ENCODE results near the gene COBLL1. TPM values are rescaled to one million over a fixed set of nuclear protein-coding genes. Genes with fewer than 3 reads are reported as not detected.
A peak's percentile ranks its signal among the peaks of the same experiment; 100 is the strongest.

The COBLL1 gene
- total RNA-seq, 2 donors from 2014 or later = 16.5 to 17.3 TPM

GRCh38 chr2:164705412-164706167, 136.0 kb downstream of the COBLL1 start:
- no peak overlapping the region for H3K27ac Mint-ChIP-seq
- 88 to 94% methylated on average over 12 of the region's 12 CpGs for WGBS, 2 experiments (ENCODE audit: insufficient coverage in 1 of 2, insufficient read length in 1 of 2)

DNA sequence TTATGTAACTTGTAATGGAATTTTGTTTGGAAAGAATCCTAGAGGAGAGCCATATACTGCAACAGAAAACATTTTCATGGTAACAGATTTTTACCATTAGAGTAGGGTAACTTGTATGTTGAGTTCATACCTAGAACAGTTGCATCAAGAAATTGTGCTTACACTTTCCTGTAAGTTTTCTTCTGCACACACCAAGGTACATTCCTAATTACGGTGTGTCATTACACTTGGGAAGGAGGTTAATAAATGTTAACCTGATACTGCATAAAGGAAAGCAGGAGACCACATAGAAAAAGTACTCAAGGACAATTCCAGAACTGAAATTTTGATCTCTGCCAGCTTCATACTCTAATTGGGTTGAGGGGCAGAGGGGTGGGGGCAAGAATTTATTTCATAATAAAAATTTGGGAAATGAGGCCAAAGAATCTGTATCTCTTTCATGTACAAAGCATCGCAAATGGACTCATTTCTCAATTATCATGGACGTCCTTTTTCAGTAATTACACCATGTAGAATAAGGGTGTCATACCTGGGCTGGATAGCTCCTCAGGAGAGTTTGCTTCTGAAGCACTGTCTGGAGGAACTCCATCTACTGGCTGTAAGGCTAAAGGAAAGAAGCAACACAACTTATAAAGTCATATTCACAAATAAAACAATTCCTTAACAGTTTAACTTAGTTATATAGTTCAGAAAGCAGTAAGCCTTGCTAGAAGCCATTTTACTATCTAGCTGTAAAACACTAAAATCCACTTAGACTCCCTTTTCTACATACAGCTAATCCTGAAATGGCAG, 137.5 kb downstream of the COBLL1 start:
- Histone ChIP-seq H3K9ac (ENCODE audit: extremely low read depth, low read length, poor library complexity, severe bottlenecking) (no peak overlapping the region), H3K36me3 (ENCODE audit: control insufficient read depth, insufficient read depth, low read length) (no peaks in the 10 kb centered on the region), H3K4me3 (ENCODE audit: low read length) (no peak overlapping the region), H3K9me3 (ENCODE audit: control insufficient read depth, low read length) (no peaks in the 10 kb centered on the region), H3K27ac (ENCODE audit: low read depth, low read length) (no peak overlapping the region), H3K4me1 (ENCODE audit: control insufficient read depth, insufficient read depth, low read length) (no peaks in the 10 kb centered on the region), H3K27me3 (ENCODE audit: control insufficient read depth, insufficient read depth, low read length, poor library complexity, severe bottlenecking) (no peaks in the 10 kb centered on the region)
- TF ChIP-seq, protein P1, sequence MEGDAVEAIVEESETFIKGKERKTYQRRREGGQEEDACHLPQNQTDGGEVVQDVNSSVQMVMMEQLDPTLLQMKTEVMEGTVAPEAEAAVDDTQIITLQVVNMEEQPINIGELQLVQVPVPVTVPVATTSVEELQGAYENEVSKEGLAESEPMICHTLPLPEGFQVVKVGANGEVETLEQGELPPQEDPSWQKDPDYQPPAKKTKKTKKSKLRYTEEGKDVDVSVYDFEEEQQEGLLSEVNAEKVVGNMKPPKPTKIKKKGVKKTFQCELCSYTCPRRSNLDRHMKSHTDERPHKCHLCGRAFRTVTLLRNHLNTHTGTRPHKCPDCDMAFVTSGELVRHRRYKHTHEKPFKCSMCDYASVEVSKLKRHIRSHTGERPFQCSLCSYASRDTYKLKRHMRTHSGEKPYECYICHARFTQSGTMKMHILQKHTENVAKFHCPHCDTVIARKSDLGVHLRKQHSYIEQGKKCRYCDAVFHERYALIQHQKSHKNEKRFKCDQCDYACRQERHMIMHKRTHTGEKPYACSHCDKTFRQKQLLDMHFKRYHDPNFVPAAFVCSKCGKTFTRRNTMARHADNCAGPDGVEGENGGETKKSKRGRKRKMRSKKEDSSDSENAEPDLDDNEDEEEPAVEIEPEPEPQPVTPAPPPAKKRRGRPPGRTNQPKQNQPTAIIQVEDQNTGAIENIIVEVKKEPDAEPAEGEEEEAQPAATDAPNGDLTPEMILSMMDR (conservative IDR thresholded peaks at IDR 0.05) = peak; percentile 48
- Mint-ChIP-seq H3K27me3 (ENCODE audit: insufficient read depth) (no peaks in the 10 kb centered on the region), H3K9me3 (no peaks in the 10 kb centered on the region), H3K36me3 (ENCODE audit: low read depth) (peaks cover 6% of the 10 kb centered on the region), H3K27ac (no peak overlapping the region), H3K4me1 (no peaks in the 10 kb centered on the region), H3K4me3 (no peak overlapping the region)
- DNase-seq = no peak
- WGBS, 2 experiments (ENCODE audit: insufficient coverage in 1 of 2, insufficient read length in 1 of 2) = 84% methylated on average over 3 of the region's 3 CpGs; no CpG with 5 or more reads in 1 of the 2 experiments

More at GRCh38 chr2:164705412-164706167, 136.0 kb downstream of the COBLL1 start:
- DNase-seq = no peak
- Histone ChIP-seq H3K9me3 (ENCODE audit: control insufficient read depth, low read length) (no peaks in the 10 kb centered on the region), H3K4me1 (ENCODE audit: control insufficient read depth, insufficient read depth, low read length) (no peaks in the 10 kb centered on the region), H3K36me3 (ENCODE audit: control insufficient read depth, insufficient read depth, low read length) (no peaks in the 10 kb centered on the region), H3K4me3 (ENCODE audit: low read length) (no peak overlapping the region), H3K9ac (ENCODE audit: extremely low read depth, low read length, poor library complexity, severe bottlenecking) (no peak overlapping the region), H3K27ac (ENCODE audit: low read depth, low read length) (no peak overlapping the region), H3K27me3 (ENCODE audit: control insufficient read depth, insufficient read depth, low read length, poor library complexity, severe bottlenecking) (no peaks in the 10 kb centered on the region)
- no peaks in the 10 kb centered on the region for H3K4me1 Mint-ChIP-seq
- no peaks in the 10 kb centered on the region for H3K27me3 Mint-ChIP-seq (ENCODE audit: insufficient read depth)
- no peaks in the 10 kb centered on the region for H3K9me3 Mint-ChIP-seq
- H3K36me3 Mint-ChIP-seq (ENCODE audit: low read depth) = peaks cover 6% of the 10 kb centered on the region
- no peak overlapping the region for H3K4me3 Mint-ChIP-seq
- TF ChIP-seq, protein P1 (conservative IDR thresholded peaks at IDR 0.05) = no peak

DNA sequence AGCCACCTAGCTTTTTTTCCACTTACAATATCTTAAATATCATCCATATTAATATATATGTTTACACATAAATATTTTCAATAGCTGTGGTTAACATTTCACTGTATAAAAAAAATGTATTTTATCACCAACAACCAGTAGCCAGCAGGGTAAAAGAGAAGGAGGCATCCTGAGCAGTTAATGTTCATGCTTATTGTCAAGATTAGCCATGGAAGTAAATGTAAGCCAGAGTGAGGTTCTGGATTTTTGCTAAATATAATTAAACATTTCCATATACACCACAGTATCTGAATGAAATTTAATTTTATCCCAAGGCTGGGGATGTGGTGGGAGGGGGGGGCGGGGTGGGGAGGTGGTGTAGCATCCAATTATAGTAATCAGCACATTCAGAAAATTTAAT, 140.1 kb downstream of the COBLL1 start:
- Histone ChIP-seq H3K9me3 (ENCODE audit: control insufficient read depth, low read length) (no peaks in the 10 kb centered on the region), H3K9ac (ENCODE audit: extremely low read depth, low read length, poor library complexity, severe bottlenecking) (no peak overlapping the region), H3K27me3 (ENCODE audit: control insufficient read depth, insufficient read depth, low read length, poor library complexity, severe bottlenecking) (no peaks in the 10 kb centered on the region), H3K27ac (ENCODE audit: low read depth, low read length) (no peak overlapping the region), H3K4me3 (ENCODE audit: low read length) (no peak overlapping the region), H3K36me3 (ENCODE audit: control insufficient read depth, insufficient read depth, low read length) (no peaks in the 10 kb centered on the region), H3K4me1 (ENCODE audit: control insufficient read depth, insufficient read depth, low read length) (no peaks in the 10 kb centered on the region)
- Mint-ChIP-seq H3K27me3 (ENCODE audit: insufficient read depth) (no peaks in the 10 kb centered on the region), H3K4me1 (peaks cover 6% of the 10 kb centered on the region), H3K36me3 (ENCODE audit: low read depth) (peaks cover 6% of the 10 kb centered on the region), H3K9me3 (no peaks in the 10 kb centered on the region), H3K27ac (no peak overlapping the region), H3K4me3 (no peak overlapping the region)
- WGBS, 2 experiments (ENCODE audit: insufficient coverage in 1 of 2, insufficient read length in 1 of 2) = no CpG with 5 or more reads among the region's 1 CpG
- DNase-seq = no peak
- TF ChIP-seq, protein P1 (conservative IDR thresholded peaks at IDR 0.05) = no peak

All from endodermal cell (in vitro differentiated cells).